ENCODE data around the gene TAL2.

GRCh38 chr9:105646879-105647594 is 15.2 kb upstream of the TAL2 start:
- no peak for TF ChIP-seq CTCF (IDR thresholded peaks at IDR 0.05)
- TF ChIP-seq EP300 (IDR thresholded peaks at IDR 0.05), result no peak
- no peak for TF ChIP-seq POLR2A (IDR thresholded peaks at IDR 0.05)

All from tibial nerve (tissue), 4 donors.